HG03095 (cell line): ENCODE measurements around the gene MLX.

ENCODE experiments used
- ATAC-seq: cut with Tn5 transposase; IDR thresholded peaks from one replicate; pipeline ENCODE4 v1.9.1; 2021; ENCODE audit warnings: moderate library complexity; ENCODE audit not compliant: unreplicated experiment

MLX gene

DNA sequence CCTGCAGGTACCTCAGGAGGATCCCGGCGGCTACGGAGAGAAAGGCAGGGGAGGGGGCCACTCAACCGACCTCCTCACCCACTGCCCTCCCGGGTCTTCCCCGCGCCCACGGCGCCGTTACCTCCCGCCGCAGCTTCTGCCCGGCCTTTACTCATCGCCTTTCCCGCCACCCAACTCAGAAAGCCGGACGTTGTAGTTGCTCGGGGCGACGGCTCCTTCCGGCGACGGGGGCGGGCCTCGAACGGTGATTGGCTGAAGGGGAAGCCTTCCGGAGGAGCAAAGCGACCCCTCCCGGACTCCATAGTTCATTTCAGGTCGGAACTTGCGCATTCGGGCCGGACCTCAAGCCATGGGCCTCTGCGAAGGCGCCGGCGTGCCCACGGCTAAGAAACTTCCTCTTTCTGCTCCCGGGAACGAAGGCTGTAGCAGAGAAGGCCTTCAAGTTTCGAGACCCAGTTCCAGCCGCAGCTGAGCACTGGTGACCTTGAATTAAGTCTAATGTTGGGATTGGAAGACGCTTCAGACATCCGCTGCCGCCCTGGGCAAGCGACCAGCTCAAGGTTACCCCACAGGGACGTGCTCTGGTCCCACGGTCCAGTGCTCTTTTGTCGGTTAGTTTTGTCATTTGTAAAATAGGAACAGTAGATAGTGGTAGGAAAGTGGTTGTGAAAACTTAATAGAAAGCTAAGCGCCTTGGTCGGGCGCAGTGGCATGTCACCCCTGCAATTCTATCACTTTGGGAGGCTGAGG lies 10.8 kb downstream of the MLX start, which contains the start of gene PSMC3IP:
Gene PSMC3IP (minus strand): TSS at position 198 of the 750 bp plus-strand sequence. CDS start 43 bp downstream, at position 155.
- peak; percentile 56 for ATAC-seq

DNA sequence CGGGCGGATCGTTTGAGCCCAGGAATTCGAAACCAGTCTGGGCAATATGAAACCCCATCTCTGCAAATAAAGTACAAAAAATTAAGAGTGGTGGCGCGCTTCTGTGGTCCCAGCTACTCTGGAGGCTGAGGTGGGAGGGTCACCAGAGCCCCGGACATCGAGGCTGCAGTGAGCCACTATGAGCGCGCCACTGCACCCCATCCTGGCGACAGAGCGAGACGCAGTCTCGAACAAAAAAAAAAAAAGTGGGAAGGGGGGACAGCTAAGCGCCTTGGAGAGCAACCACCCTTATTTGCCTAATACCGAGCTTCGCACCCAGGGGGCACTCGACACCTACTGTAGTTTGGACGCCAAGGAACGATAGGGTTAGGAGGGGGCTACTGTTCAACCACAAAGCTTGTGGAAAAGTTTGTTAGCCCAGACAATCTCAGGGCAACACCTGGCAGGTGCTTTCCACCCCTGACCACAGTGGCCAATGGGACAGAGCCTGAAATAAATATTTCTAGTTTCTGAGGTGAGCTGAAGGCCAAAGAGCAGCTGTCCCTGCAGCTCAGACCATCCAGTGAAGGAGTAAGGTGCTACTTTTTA lies 11.5 kb downstream of the MLX start:
- ATAC-seq, result peak; percentile 47

DNA sequence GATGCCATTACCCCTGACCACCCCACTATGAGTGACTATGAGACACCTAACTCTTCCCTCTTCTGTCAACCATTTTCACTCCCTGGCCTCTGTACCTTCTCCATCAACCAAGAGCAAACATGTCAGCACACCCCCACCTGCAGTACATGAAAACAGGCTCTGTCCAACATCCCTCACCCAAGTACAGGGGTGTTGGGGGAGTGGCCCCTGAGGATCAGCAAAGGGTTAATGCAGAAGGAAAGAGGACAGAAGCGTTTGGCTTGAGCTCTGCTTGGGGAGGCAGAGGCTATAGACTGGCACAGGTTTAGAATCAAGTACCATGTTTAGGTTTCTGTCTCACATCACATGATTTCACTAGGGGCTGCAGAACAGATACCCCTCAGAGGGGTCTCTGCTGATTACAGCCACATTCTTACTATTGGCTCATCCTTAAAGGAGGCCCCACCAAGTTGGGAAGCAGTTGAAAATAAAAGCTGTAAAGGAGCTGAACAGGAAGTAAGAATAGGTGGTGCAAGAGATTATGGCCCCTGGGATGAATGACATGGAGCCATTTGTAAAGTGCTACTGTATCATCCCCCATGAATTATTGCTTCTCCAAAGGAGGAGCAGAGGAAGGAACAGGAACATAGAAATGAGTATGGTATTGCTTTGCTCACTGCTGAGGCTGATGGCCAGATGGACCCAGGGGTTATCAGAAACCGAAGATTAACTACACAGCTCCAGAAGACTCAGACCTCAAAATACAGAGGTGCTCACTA lies 13.1 kb downstream of the MLX start:
- ATAC-seq, result no peak

DNA sequence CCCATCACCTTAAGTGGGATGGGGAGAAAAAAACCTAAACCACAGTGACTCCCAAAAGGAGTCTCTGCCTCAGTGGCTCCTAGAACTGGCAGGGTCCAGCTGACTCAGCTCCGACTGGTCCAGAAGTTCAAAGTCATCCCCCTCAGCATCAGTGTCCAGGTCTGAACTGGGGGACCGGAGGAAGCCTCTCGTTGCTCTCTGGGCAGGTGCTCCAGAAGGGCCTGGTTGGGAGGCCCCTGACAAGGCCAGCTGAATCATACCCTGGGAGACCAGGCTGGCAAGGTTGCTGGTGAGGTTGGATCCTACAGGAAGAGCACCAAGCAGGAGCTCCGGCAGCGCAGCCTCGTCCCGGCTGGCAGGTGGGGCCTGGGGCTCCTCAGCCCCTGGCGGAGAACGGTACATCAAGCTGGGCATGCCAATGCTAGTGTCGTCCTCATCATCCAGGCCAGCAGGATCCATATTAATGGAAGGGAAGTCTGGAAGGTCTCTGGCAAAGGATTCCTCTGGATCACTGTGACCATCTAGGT lies 14.9 kb downstream of the MLX start:
- no peak for ATAC-seq

DNA sequence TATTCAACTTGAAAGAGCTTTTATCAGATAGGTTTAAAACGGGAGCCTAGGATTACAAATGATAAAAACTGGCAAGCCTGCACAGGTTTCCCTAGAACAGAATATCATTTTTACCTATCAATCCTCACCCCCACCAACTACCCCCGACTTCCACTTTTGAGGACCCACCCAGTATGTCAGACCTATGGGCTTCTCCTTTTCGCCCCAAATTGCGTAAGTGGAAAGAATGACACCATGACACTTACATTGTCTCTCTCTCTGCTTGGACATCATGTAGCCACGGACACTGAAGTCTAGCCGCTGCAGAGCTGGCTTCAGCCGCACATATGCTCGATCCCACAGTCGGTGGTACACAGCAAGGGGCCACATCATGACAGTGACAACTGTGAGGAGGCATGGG lies 18.0 kb downstream of the MLX start:
- ATAC-seq, result no peak

DNA sequence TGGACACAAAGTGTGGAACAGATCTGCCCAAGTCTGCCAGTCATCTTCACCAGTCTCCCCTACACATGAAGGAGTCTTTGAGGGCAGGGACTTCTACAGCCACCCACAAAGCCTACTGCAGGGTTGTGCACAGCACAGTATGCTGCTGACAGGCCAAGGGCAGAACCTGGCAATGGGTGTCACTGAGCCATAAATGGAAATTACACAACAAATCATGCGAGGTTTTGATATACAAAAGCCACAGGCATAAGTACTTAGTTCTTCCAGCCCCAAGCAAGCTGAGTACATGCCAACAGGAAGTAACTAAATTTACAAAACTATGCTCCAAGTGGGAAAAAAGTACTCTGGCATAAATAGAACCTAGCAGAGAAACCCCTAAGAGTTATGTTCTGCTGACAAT lies 18.5 kb downstream of the MLX start:
- no peak for ATAC-seq

DNA sequence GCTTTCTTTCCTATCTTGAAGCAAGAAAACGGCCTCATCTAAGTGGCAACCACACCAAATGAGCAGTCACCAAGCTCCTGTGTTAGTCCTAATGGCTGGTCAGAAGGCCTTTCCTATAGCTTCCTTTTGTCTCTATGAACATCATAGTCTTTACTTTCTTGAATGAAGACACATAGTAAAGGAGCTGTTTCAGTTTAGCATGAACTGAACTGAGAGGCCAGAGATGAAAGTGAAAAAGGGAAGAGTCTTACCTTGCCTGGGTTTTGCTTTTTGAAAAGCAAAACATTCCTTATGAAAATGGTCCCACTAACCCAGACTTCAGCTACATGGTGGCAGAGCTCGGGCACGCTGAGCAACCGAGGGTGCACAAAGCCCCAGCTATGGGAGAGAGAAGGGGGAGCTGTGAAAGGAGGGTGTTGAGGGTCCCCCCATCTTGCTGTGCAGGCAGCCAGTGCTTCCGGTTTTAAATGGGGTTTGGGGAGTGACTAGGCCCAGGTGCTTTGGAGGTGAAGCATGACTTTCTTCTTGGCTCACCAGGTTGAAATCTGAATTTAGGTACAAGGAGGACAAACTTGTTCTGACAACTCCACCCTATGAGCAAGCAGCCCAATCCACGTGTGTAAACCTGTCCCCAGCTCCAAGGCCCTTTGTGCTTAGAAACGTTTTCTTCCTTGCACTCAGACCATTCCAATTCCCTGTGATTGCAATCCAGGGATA lies 19.8 kb downstream of the MLX start:
- peak; percentile 70 for ATAC-seq

DNA sequence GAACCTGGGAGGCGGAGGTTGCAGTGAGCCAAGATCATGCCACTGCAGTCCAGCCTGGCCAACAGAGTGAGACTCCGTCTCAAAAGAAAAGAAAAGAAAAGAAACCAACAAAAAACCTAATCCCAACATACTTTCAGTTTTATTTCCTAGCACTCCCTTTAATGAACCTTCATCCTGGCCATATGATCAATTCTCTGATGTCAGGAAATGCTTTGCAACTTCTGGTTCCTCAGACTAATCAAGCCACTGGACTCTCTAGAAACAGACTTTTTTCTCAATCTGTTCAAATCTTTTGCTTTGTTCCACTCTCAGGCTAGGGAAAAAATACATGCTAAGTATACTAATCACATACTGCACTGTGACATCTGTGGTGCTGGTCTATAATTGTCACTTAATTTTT lies 24.0 kb downstream of the MLX start:
- ATAC-seq, result no peak

DNA sequence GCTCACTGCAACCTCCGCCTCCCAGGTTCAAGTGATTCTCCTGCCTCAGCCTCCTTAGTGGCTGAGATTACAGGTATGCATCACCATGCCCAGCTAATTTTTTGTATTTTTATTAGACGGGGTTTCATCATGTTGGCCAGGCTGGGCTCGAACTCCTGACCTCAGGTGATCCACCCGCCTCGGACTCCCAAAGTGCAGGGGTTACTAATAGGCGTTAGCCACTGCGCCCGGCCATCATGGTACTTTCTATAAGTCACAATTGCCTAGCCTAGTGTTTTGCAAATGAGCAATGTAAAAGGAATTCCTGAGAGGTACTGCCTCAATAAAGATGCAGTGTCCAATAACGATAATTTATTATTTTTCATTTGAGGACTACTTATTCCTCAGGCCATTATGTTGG lies 24.5 kb downstream of the MLX start:
- ATAC-seq, result no peak

DNA sequence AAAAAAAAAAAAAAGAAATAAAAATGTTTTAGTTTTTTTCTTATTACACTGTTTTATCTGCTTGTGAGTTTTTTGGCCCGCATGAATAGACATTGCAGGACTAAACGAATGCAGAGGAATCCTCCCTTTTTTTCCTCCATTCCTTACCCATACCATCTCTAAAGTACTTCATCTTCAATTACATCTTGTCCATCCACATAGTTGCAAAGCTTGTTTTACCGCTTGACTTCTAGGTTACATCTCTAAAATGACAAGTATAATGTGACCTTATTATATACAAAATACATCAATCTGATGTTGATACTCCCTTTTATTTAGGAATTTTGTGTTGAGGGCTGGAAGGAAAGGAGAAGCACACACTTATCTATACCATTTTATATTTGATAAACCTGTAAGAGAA lies 29.5 kb downstream of the MLX start:
- no peak for ATAC-seq

DNA sequence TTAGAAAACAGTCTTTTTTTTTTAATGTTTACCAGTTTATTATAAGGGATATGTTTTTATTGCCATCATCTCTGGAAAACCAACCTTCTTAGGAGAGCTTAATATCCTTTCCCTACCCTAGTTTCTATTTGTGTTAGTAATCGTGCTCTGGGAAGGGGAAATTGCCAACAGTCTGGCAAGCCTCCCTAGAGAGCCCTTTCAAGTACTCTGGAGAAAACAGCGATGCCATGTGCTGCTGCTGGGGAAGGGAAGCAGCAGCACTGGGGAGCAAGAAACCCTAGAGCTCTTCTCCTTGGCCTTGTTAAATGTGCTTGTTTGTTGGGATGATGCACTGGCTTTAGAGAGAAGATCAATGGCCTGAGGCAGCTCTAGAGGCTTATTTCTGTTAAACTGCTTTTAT lies 32.0 kb downstream of the MLX start:
- no peak for ATAC-seq

DNA sequence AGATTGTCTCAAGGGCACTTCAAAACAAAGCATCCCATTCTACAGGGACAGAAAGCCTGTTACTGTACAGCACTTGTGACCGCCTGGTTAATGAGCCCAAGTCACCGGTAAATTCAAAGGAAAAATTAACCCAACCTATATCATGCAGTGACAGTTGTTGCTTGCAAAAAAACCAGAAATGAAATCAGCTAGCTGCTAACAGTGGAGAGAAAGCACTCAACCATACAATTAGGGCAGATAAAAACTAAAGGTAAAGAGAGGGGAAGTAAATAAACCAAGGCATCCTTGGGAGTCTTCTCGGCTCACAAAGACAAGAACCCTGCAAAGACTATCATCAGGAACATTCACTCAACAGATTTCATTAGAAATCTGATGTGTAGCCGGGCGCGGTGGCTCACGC lies 36.4 kb downstream of the MLX start:
- ATAC-seq, result no peak

DNA sequence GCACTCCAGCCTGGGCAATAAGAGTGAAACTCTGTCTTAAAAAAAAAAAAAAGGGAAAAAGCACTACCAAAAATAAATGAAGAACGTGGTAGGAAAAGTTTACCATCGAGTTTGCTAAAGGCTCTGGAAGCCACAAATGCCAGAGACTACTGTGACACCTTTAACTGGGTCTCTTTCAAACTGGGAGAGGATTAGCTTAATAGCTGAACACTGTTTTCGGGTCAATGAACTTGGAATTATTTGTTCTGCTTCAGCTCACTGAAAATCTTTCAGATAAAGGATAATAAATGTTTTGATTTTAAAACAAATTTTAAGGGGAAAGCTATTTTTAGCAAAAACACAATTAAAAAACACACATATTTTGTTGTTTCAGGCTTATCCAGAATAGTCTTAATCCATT lies 40.9 kb downstream of the MLX start:
- no peak for ATAC-seq

DNA sequence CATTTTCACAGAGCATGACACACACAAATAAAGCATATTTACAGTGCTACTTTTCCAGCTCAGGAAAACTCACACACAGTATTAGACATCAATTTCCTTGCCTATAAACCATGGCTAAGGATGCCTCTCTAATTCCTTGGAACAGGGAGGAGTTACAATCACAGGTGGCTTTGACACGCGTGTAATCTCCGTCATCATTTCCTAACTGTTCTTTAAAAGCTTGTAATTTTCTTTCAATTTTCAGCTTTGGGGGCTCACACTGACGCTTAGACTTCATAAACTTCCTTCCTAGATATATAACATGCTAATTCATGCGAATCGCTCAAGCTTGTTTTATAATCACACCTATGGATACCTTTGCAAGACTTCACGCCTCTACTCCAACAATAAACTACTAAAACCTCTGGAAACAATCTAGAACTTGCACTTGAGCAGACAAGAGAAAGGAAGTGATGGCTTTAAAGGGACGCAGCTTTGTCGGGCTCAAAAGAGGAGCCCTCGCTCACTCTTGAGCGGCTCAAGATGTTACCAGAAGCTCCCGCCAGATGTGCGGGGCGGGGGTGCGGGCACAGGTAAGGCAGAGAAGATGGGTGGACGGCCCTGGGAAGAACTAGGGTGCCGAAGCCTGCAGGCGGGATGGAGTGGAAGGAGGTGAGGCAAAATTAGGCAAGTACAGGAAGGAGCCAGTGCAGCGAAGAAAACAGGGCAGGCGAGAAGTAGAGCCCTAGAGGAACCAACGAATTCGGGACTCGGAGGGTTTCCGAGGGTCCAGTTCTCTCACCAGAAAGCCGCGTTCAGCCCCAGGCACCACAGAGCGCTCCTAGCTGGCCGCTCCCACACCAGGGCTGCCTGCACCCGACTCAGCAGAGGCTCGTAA lies 41.6 kb downstream of the MLX start:
- peak; percentile 27 for ATAC-seq

DNA sequence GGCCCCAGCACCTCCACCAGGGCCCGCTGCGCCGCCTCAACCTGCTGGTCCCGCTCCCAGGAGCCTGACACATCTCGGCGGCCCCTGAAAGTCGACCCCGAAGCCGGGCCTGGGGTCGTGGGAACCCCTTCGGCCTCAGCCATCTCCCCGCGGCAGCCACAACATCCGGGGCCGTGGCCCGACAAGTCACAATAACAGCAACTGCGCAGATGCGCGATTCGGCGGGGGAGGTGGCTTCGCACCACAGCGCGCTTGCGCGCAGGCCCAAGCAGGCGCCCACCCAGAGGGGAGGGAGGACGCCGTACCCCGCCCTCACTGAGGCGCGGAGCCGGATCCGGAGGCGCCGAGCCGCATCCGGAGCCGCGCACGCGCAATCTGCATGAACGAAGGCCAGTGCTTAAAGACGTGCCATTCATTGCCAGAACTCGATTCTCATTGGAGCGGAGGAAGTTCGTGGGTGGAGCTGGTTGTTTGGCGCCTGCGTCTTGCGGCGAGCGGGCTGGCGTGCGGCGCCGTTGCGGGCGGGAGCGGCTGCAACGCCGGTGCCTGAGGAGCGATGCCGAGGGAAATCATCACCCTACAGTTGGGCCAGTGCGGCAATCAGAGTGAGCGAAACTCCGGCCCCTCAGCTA lies 42.4 kb downstream of the MLX start, which contains the start of the genes RETREG3 and TUBG1:
Gene RETREG3 (minus strand): TSS at position 193 of the 632 bp plus-strand sequence. CDS start 50 bp downstream, at position 143.
Gene TUBG1 (plus strand): TSS at position 502 of the 632 bp plus-strand sequence. CDS start 55 bp downstream, at position 557.
- peak; percentile 66 for ATAC-seq

DNA sequence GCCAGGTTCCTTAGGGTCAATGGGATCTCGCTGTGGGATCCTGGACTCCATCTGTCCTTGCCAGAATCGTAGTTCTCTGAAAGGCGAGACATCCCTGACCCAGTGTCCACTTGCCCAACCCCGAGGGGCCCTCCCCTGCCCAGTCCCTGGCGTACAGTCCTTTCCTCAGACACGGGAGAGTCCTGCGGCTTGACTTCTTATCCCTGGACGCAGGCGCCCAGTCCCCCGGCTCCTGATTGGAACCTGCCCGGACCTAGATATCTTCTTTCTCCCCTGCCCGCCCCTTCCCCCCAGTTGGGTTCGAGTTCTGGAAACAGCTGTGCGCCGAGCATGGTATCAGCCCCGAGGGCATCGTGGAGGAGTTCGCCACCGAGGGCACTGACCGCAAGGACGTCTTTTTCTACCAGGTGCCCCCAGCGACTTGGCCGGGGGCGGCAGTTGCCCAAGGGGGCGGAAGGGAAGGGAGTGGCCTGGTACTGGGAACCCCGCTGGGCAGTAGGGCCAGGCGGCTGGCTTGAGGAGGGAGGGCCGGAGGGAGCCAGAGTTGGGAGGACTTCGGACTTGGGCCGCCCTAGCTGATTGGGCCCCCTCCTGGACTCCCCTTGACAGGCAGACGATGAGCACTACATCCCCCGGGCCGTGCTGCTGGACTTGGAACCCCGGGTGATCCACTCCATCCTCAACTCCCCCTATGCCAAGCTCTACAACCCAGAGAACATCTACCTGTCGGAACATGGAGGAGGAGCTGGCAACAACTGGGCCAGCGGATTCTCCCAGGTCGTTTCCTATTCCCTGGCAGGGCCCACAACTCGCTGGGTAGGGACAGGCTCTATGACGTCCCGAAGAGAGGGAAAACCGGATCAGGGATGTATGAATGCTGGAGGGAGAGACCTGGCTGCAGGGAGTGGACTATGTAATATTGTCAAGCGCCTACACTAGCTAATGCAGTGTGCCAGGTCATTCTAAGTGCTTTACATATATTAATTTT lies 43.2 kb downstream of the MLX start:
- ATAC-seq, result peak; percentile 9

DNA sequence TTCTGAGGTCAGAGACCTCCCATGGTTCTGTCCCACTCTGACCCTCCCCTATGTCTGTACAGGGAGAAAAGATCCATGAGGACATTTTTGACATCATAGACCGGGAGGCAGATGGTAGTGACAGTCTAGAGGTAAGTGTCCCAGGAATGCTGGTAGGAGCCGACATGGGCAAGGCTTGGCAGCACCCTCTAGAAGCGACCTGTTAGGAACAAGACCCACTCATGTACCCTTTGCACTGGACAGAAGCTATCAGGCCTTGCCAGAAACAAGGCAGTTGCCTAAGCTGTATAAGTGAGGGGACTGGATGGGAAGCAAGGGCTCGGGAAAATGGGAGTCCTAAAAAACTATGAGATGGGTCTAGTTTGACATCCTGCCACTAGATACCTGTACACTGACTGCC lies 45.1 kb downstream of the MLX start:
- no peak for ATAC-seq

DNA sequence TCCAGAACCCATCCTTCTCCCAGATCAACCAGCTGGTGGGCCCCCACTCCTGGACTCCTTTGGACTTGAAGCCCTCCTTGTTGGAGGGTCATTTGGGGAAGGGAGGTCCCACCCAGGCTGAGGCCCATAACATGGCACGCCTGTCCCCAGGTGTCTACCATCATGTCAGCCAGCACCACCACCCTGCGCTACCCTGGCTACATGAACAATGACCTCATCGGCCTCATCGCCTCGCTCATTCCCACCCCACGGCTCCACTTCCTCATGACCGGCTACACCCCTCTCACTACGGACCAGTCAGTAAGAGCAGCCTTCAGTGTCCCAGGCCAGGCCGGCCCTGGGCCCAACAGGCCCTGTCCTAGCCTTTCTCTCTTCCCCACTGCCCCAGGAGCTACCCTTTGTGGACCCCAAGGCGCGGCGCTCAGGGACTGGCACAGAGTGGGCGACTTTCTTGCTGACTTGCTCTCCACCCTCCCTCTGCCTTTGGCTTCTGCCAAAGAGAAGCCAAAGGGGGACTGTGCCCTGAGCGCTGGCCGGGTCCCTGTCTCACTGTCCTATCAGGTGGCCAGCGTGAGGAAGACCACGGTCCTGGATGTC lies 46.9 kb downstream of the MLX start:
- ATAC-seq, result no peak
